NCI-H82 treated with DMSO at 0.1 percent for 48 hours (cell line): ENCODE results near the gene TRIP10.

Experiments
- DNase-seq: peaks from one replicate; lab custom pipeline; 2025; ENCODE audit not compliant: unreplicated experiment; lab: John Stamatoyannopoulos, UW

TRIP10 gene

GRCh38 chr19:6711605-6712004 lies 27.9 kb upstream of the TRIP10 start:
- no peak for DNase-seq

GRCh38 chr19:6712231-6712630 lies 27.2 kb upstream of the TRIP10 start:
- no peak for DNase-seq

DNA sequence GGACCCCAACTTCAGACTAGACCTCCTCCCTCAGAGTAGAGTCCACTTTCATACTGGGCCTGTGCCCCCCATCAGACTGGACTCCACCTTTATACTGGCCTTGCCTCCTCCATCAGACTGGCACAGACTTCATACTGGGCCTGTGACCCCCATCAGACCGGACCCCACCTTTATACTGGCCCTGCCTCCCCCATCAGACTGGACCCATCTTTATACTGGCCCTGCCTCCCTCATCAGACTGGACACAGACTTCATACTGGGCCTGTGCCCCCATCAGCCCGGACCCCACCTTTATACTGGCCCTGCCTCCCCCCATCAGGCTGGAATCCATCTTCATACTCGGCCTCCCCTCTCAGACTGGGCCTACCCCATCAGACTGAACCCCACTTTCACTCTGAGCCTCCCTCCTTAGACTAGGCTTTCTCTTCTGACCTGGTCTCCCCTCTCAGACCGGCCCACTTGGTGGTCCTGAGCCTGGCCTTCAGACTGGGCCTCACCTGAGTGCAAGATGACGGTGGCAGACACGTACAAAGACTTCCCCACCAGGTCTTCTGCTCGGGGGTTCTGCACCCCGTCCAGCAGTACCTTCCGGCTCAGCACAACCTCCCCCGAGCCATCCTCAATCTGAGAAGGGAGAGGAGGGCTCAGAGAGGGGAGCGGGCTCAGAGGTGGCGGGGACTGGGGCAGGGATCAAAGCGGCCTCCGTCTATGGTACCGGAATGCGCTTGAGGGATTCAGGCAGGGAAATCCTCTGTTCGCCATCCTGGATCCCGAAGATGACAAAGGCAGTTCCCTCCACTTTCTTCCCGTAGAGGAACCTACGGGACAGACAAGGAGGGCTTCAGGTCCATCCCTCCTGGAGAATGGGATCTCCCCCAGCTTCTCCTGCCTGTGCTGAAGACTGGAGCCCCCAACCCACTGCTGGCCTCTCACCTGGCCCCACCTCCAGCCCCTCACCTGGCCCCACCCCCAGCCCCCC lies 26.5 kb upstream of the TRIP10 start:
- no peak for DNase-seq

DNA sequence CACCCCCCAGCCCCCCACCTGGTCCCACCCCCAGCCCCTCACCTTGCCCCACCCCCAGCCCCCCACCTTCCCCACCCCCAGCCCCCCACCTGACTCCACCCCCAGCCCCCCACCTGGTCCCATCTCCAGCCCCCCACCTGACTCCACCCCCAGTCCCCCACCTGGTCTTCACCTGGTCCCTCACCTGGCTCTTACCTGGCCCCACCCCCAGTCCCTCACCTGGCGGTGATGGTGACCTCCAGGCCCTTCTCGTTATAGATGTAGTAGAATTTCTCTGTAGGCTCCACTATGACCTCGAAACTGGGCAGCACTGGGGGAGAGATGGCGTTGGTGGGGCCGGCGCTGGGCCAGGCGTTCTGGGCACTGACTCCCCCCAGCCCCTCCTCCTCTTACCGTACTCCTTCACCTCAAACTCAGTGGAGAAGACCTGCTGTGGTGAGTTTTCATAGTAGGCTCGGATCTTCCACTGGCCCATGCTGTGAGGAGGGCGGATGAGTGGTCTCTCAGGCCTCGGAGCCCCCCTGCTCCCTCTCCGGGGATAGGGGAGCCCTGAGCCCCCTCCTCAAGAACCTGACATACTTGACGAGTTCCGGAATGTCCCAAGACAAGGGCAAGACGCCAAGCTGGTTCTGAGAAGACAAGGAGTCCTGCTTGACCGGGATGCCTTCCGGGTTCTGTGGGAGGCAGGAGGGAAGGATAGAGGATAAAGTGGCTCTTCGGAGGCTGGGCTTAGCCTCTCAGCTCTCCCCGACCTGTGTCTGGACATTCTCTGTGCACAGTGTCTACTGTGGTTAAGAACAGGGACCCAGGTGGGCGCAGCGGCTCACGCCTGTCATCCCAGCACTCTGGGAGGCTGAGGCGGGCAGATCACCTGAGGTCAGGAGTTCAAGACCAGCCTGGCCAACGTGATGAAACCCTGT lies 25.4 kb upstream of the TRIP10 start:
- no peak for DNase-seq

- no peak for DNase-seq
These were observed 24.5 kb upstream of the TRIP10 start for GRCh38 chr19:6714749-6715555.

GRCh38 chr19:6716610-6716970 lies 22.9 kb upstream of the TRIP10 start:
- no peak for DNase-seq

DNA sequence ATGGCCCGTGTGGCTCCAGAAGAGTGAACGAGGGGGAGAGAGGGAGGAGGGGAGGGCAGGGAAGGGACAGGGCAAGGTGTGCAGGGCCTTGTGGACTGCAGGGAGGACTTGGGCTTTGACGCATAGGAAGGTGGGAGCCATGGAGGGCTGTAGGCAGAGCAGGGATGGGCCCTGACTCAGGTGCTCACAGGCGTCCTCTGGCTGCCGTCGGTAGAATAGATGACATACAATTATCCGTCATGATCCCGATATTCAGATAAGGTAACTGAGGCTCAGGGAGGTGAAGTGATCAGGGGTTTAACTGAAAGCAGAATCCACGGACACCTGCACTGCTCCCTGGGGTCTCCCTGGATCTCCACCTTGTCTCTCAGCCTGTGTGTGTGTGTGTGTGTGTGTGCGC lies 22.4 kb upstream of the TRIP10 start:
- no peak for DNase-seq

DNA sequence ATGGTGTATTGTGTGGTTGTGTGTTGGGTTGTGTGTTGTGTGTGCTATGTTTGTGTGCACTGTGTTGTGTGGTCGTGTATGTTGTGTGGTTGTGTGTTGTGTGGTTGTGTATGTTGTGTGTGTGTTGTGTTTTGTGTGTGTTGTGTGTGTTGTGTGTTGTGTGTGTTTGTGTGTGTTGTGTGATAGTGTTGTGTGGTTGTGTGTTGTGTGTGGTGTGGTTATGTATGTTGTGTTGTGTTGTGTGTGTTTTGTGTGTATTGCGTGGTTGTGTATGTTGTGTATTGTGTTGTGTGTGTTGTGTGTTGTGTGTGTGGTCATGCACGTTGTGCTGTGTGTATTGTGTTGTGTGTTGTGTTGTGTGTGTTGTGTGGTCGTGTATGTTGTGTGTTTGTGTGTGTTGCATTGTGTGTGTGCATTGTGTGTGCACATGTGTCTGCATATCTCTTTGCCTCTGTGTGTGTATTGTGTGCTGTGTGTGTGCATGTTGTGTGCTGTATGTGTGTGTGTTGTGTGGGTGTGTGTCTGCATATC lies 22.0 kb upstream of the TRIP10 start:
- no peak for DNase-seq

GRCh38 chr19:6718111-6718740 lies 21.3 kb upstream of the TRIP10 start:
- no peak for DNase-seq

GRCh38 chr19:6718741-6719539 lies 20.5 kb upstream of the TRIP10 start:
- DNase-seq: no peak

DNA sequence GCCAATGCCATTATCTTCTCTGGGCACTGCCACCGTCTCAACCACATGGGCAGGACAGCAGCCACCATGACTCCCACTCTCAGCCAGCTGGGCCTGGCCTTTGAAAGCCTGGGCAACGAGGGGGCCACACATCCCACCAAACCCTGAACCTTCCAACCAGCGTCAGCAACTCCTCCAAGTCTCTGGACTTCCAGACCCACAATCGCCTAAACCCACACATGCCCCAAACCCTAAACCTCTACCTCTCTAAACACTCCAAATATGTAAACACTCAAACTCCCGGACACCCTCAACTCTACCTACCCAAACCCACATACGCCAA lies 20.0 kb upstream of the TRIP10 start:
- DNase-seq: no peak

DNA sequence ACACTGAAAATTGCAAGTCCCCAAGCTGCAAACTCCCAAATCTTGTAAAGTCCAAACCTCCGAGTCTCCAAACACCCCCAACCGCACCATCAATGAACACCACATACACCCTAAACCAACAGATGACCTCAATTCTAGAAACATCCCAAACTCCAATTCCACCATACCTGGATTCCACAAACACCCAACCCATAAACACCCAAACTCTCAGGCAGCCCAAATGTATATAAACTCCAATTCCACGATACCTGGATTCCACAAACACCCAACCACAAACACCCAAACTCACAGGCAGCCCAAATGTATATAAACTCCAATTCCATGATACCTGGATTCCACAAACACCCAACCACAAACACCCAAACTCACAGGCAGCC lies 19.5 kb upstream of the TRIP10 start:
- DNase-seq: no peak

GRCh38 chr19:6720369-6721137 lies 18.9 kb upstream of the TRIP10 start, which contains the start of gene C3:
Gene C3, minus strand, starts transcription at chr19:6720650. Its CDS starts 61 bp downstream, at chr19:6720589.
- DNase-seq: no peak

DNA sequence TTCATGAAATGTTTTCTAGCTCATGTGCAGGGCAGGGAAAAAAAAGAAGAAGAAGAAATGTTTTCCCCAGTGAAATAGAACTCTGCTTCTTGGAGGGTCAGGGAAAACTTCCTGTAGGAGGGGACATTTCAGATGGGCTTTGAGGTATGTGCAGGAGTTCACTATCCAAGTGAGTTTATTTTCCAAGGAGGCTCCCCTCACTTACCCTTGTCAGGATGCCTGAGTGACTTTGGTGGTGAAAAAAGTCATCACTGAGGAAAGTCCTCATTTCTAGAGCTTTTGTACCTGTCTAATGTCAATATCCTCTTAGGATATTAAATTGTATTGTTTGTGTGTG lies 18.4 kb upstream of the TRIP10 start:
- DNase-seq: no peak

DNA sequence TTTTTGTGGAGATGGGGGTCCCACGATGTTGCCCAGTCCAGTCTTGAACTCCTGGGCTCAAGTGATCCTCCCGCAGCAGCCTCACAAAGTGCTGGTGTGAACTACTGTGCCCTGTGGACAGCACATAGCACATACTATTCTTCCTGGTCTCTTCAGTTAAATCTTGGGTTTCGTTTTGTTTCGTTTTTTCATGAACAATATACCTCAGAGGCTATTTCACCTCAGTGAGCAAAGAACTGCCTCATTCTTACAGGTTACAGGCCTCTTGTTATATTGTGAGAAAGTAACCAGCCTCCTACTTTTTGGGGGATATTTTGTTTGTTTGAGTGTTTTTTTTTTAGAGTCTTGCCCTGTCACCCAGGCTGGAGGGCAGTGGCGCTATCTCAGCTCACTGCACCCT lies 17.7 kb upstream of the TRIP10 start:
- no peak for DNase-seq

DNA sequence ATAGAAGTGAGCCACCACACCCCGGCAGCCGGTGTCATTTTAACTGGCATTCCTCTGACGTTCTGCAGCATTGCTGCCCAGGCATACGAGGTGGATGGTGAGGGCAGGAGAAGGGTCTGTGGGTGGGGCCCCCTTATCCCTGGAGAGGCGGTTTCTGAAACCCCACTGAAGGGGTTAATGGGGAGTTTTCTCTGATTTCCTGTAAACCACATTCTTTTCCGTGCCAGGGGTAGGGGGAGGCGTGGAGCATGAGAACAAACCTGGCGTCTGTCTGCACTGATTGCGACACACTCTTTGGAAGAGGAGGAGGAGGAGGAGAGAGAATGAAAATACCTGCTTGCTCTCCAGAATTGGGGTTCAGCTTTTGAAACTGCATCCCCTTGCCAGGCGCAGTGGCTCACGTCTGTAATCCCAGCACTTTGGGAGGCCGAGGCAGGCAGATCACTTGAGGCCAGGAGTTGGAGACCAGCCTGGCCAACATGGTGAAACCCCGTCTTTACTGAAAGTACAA lies 16.3 kb upstream of the TRIP10 start:
- DNase-seq: no peak

- DNase-seq: no peak
These were observed 15.7 kb upstream of the TRIP10 start for GRCh38 chr19:6723738-6724137.

GRCh38 chr19:6724631-6725492 lies 14.6 kb upstream of the TRIP10 start:
- DNase-seq: no peak
